Heart left ventricle (tissue), 16 donors: ENCODE measurements around the gene MON1A. TPM values are rescaled to one million over a fixed set of nuclear protein-coding genes. Genes with fewer than 3 reads are reported as not detected.
"Not testable (repeated sequence)": the region's sequence is repeated elsewhere in the genome, so short reads cannot be mapped to it uniquely, and the experiment has no call there.

ENCODE experiments used
- ATAC-seq, 4 donors: fragments of 200-7000 bp; cut with Tn5 transposase; one replicate each; pipeline ENCODE4 v1.9.1; 2020 to 2022; ENCODE audit warnings: moderate library complexity in 4 of 4, mild to moderate bottlenecking in 3 of 4, moderate number of reproducible peaks in 1 of 4
- DNase-seq, 5 donors: peaks; one replicate each; pipeline ENCODE4 v3.0.0-alpha.2; 2020
- H3K27ac ChIP-seq, 12 donors: fragments of 200-600 bp; sonication (generic) in 4 of 12; one replicate each; pipeline versions ENCODE4 v1.5.0 to v1.8.0; 2016 to 2022; ENCODE audit warnings: mild to moderate bottlenecking in 2 of 12
- H3K27me3 ChIP-seq, 9 donors: fragments of 200-600 bp; sonication (generic) in 2 of 9; one replicate each; pipeline versions ENCODE4 v1.5.1 to v1.8.0; 2016 to 2022; ENCODE audit warnings: mild to moderate bottlenecking in 3 of 9
- H3K36me3 ChIP-seq, 9 donors: fragments of 200-600 bp; sonication (generic) in 2 of 9; one replicate each; pipeline versions ENCODE4 v1.5.0 to v1.8.0; 2018 to 2022; ENCODE audit warnings: mild to moderate bottlenecking in 2 of 9
- H3K4me1 ChIP-seq, 12 donors: fragments of 200-600 bp; sonication (generic) in 4 of 12; one replicate each; pipeline versions ENCODE4 v1.5.0 to v1.8.0; 2016 to 2022; ENCODE audit warnings: mild to moderate bottlenecking in 3 of 12
- H3K4me3 ChIP-seq, 12 donors: fragments of 200-600 bp; sonication (generic) in 4 of 12; one replicate each; pipeline versions ENCODE4 v1.5.0 to v1.8.0; 2017 to 2022; ENCODE audit warnings: mild to moderate bottlenecking in 9 of 12, moderate library complexity in 4 of 12
- H3K9me3 ChIP-seq, 12 donors: fragments of 200-600 bp; sonication (generic) in 4 of 12; one replicate each; pipeline versions ENCODE4 v1.5.0 to v1.8.0; 2016 to 2022; ENCODE audit warnings: mild to moderate bottlenecking in 1 of 12
- CTCF ChIP-seq, 12 donors: fragments of 200-600 bp; sonication (generic) in 4 of 12; IDR thresholded peaks; one replicate each; pipeline versions ENCODE4 v1.5.0 to v1.8.0; 2018 to 2022; ENCODE audit warnings: antibody characterized with exemption in 12 of 12, mild to moderate bottlenecking in 5 of 12
- POLR2A ChIP-seq, 2 donors: fragments of 450-650 bp; IDR thresholded peaks; one replicate each; pipeline ENCODE4 v1.6.1; 2017; ENCODE audit warnings: antibody characterized with exemption in 2 of 2, mild to moderate bottlenecking in 2 of 2, moderate library complexity in 2 of 2
- WGBS, 4 donors: extraction: QIAGEN DNeasy Blood & Tissue Kit in 2 of 4; methylation state at CpG; one replicate each; pipeline versions ENCODE4 v1.1.5 to v1.1.7; 2013 to 2018; 5-methylcytosine and 5-hydroxymethylcytosine counted together
- intact Hi-C, 10 donors: fragments of 100-400 bp; cut with DNase I; formaldehyde crosslinking; loops; one replicate each; pipeline versions ENCODE4 v1.11.1 to v1.14.2; 2022
- polyA plus RNA-seq, 2 donors: library from polyadenylated mRNA; stranded (reverse); fragments of 200-250 nt; gene quantifications; one replicate each; pipeline ENCODE4 v1.2.3, GENCODE V29; 2013
- total RNA-seq, 9 donors: library from RNA; depleted of rRNA in 2 of 9; stranded (reverse); fragments of >200 nt in 2 of 9; fragmentation: NEBNext Ultra II Directional in 3 of 9; extraction: Animal tissue kit (Norgen Biotek cat#: 25700) in 3 of 9; gene quantifications; one replicate each; pipeline versions ENCODE4 v1.1.0 to v1.2.4, GENCODE V29; 2016 to 2023
- donor health status: ischemic (EF 13 %, LVEDD 7.1; RV severe dilation, severe dysfunction).
- donor health status: healthy with polysubstance abuse.
- donor health status: DM: no; HTN: yes; CAD: no.
- donor health status: DM: no; HTN: no; CAD: no.
- donor health status: ischemic (EF 25% LVEDD 6.9; RV normal size, moderate dysfunction).
- donor health status: ischemic (EF 25% LVEDD 5.7; RV mildly dilated, moderate dysfunction).
- donor health status: healthy.
- donor health status: DM: yes; HTN: yes; CAD: no.
- donor health status: ischemic (EF 35%, LVEDD 5.7; RV mildly dilated, moderate dysfunction).
- donor health status: nonischemic (EF 11% LVEDD 7.7; RV severe dilation, severe dysfunction).
- donor health status: DM: yes; HTN: yes; CAD: no.
- donor health status: PGD.
- donor health status: ischemic (EF 29% LVEDD 5.4; RV normal size, mild dysfunction).
- donor health status: nonischemic (EF 23%, LVEDD 6.1; RV moderate dilation, normal function).

MON1A gene
- total and polyA plus RNA-seq, 11 donors, result 4.8 to 16.3 (median 7.7) TPM

GRCh38 chr3:49924683-49925082 is 4.9 kb downstream of the MON1A start:
- Histone ChIP-seq H3K27ac (no peak overlapping the region), H3K4me1 (peaks cover 0 to 15% (median 11%) of the 10 kb centered on the region in 12 donors), H3K36me3 (peaks cover 0 to 5% (median 0%) of the 10 kb centered on the region in 9 donors), H3K4me3 (no peak overlapping the region), H3K27me3 (no peaks in the 10 kb centered on the region), H3K9me3 (no peaks in the 10 kb centered on the region)
- DNase-seq (no peak), ATAC-seq (no peak)
- TF ChIP-seq POLR2A (IDR thresholded peaks at IDR 0.05) (no peak), CTCF (IDR thresholded peaks at IDR 0.05) (no peak)
- intact Hi-C loops, result loop anchor here in 1 of 10 donors (5.0 kb wide), 1 partner anchor 117 kb away; no protein-coding TSS in a partner anchor
- 84 to 88% (median 86%) methylated on average over 2 of the region's 2 CpGs for WGBS, 4 donors

GRCh38 chr3:49917806-49918590 is 11.6 kb downstream of the MON1A start:
- not testable (repeated sequence) for H3K9me3 ChIP-seq, ATAC-seq, H3K4me3 ChIP-seq, H3K27ac ChIP-seq, H3K27me3 ChIP-seq, H3K36me3 ChIP-seq, DNase-seq, H3K4me1 ChIP-seq
- intact Hi-C loops, result loop anchor here in 1 of 10 donors (10.0 kb wide), 1 partner anchor 213 kb away; no protein-coding TSS in a partner anchor
- 90 to 95% (median 93%) methylated on average over 19 of the region's 19 CpGs for WGBS, 4 donors

- Histone ChIP-seq H3K27me3 (no peaks in the 10 kb centered on the region), H3K4me3 (no peak overlapping the region), H3K27ac (no peak overlapping the region), H3K4me1 (peaks cover 0 to 5% (median 0%) of the 10 kb centered on the region in 12 donors), H3K9me3 (no peaks in the 10 kb centered on the region), H3K36me3 (peaks cover 0 to 13% (median 11%) of the 10 kb centered on the region in 9 donors)
- TF ChIP-seq POLR2A (IDR thresholded peaks at IDR 0.05) (no peak), CTCF (IDR thresholded peaks at IDR 0.05) (no peak)
- DNase-seq, result no peak
- WGBS, 4 donors, result 93 to 96% (median 94%) methylated on average over 5 of the region's 5 CpGs
- intact Hi-C loops, result loop anchor here in 1 of 10 donors (10.0 kb wide), 1 partner anchor 212 kb away; no protein-coding TSS in a partner anchor
- ATAC-seq, result no peak
Observed at GRCh38 chr3:49916686-49917085, 12.9 kb downstream of the MON1A start.

- DNase-seq (no peak), ATAC-seq (no peak)
- TF ChIP-seq POLR2A (IDR thresholded peaks at IDR 0.05), result no peak
- TF ChIP-seq CTCF (IDR thresholded peaks at IDR 0.05), result no peak
- WGBS, 4 donors, result 87 to 96% (median 94%) methylated on average over 2 of the region's 2 CpGs
- Histone ChIP-seq H3K36me3 (peaks cover 0 to 29% (median 24%) of the 10 kb centered on the region in 9 donors), H3K9me3 (no peaks in the 10 kb centered on the region), H3K4me3 (no peak overlapping the region), H3K27me3 (no peaks in the 10 kb centered on the region), H3K27ac (no peak overlapping the region), H3K4me1 (peaks cover 0 to 5% (median 0%) of the 10 kb centered on the region in 12 donors)
- intact Hi-C loops, result loop anchor here in 1 of 10 donors (10.0 kb wide), 1 partner anchor 210 kb away; no protein-coding TSS in a partner anchor
Observed at GRCh38 chr3:49914906-49915305, 14.7 kb downstream of the MON1A start.
